Nephron progenitor cell (in vitro differentiated cells): ENCODE data around the gene TDO2.

Experiments used
- DNase-seq: peaks from one replicate; pipeline ENCODE4 v3.0.0; 2021
- H3K27ac Mint-ChIP-seq: 2 replicates; pipeline ENCODE4 v1.8.0; 2021; ENCODE audit warnings: mild to moderate bottlenecking, moderate library complexity, mixed read lengths
- H3K27me3 Mint-ChIP-seq: 2 replicates; pipeline ENCODE4 v1.8.0; 2021; ENCODE audit warnings: mild to moderate bottlenecking, low read depth, mixed read lengths; ENCODE audit not compliant: poor library complexity
- H3K36me3 Mint-ChIP-seq: 2 replicates; pipeline ENCODE4 v1.8.0; 2021; ENCODE audit warnings: low read depth, mixed read lengths
- H3K4me1 Mint-ChIP-seq: 2 replicates; pipeline ENCODE4 v1.8.0; 2021; ENCODE audit warnings: mixed read lengths
- H3K4me3 Mint-ChIP-seq: 2 replicates; pipeline ENCODE4 v1.8.0; 2021; ENCODE audit warnings: mild to moderate bottlenecking, moderate library complexity, mixed read lengths
- H3K9me3 Mint-ChIP-seq: 2 replicates; pipeline ENCODE4 v1.8.0; 2021; ENCODE audit warnings: mild to moderate bottlenecking, moderate library complexity, mixed read lengths
- TF ChIP-seq, protein P1 (sequence below): fragments of 200-600 bp; sonication (generic); IDR thresholded peaks from 2 replicates; pipeline ENCODE4 v1.5.0; 2021; ENCODE audit warnings: antibody characterized with exemption

Gene TDO2

DNA sequence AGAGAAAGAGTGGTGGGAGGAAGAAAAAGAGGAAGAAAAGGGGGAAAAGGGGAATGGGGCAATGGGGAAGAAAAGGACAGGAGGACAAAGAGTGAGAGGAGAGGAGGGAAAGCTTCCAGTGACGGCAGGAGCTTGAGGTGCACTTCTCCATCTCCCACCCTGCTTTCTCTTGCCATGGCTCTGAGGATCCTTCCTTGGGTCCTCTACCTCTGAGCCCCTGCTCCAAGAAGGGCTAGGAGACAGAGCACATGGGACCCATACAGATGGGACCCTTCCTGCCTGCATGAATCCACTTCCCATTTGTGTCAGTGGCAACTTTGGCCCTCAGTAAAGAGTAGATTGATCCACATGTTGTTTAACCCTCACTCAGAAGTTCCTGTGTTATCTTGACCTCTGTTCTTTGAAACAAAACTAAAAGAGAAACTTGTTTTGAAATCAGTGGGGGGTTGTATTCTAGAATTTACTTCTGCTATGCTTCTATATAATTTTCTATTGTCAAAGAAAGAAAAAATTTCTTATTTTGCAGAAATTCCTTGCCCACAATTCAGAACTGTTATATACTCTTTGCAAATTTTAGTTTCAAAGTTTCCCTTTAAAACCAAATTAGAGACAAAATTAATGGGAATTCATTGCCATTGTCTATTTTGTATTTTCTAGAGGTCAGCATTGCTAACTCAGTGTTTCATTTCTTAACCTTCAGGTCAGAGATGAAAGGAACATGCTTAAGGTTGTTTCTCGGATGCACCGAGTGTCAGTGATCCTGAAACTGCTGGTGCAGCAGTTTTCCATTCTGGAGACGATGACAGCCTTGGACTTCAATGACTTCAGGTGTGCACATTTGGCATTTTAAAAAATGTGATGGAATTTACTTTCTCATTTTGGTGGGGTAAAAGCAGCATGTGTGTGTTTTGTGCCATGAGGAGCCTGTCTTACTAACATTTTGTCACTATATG is 5.0 kb downstream of the TDO2 start:
- H3K27me3 Mint-ChIP-seq = peaks cover 2% of the 10 kb centered on the region
- H3K4me3 Mint-ChIP-seq = no peak overlapping the region
- TF ChIP-seq, protein P1, sequence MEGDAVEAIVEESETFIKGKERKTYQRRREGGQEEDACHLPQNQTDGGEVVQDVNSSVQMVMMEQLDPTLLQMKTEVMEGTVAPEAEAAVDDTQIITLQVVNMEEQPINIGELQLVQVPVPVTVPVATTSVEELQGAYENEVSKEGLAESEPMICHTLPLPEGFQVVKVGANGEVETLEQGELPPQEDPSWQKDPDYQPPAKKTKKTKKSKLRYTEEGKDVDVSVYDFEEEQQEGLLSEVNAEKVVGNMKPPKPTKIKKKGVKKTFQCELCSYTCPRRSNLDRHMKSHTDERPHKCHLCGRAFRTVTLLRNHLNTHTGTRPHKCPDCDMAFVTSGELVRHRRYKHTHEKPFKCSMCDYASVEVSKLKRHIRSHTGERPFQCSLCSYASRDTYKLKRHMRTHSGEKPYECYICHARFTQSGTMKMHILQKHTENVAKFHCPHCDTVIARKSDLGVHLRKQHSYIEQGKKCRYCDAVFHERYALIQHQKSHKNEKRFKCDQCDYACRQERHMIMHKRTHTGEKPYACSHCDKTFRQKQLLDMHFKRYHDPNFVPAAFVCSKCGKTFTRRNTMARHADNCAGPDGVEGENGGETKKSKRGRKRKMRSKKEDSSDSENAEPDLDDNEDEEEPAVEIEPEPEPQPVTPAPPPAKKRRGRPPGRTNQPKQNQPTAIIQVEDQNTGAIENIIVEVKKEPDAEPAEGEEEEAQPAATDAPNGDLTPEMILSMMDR = no peak
- H3K36me3 Mint-ChIP-seq = no peaks in the 10 kb centered on the region
- DNase-seq = no peak
- H3K9me3 Mint-ChIP-seq = no peaks in the 10 kb centered on the region
- no peaks in the 10 kb centered on the region for H3K4me1 Mint-ChIP-seq
- H3K27ac Mint-ChIP-seq = no peak overlapping the region

DNA sequence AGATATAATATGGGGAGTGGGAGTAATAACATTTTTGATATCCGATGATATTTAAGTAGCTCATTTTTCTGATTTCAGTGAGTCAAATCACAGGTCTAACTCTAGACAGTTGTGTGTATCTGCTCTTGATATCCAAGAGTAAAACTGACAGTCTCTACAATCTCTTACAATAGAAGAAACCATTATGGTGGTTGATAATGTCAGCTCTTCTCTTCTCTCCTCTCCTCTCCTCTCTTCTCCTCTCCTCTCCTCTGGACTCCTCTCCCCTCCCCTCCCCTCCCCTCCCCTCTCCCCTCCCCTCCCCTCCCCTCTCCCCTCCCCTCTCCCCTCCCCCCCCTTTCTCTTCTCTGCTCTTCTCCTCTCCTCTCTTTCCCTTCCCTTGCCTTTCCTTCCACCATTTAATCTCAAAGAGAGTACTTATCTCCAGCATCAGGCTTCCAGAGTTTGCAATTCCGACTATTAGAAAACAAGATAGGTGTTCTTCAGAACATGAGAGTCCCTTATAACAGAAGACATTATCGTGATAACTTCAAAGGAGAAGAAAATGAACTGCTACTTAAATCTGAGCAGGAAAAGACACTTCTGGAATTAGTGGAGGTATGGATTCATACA is 6.2 kb downstream of the TDO2 start:
- Mint-ChIP-seq H3K36me3 (no peaks in the 10 kb centered on the region), H3K27me3 (peaks cover 2% of the 10 kb centered on the region), H3K9me3 (no peaks in the 10 kb centered on the region), H3K4me1 (peaks cover 4% of the 10 kb centered on the region), H3K27ac (no peak overlapping the region), H3K4me3 (no peak overlapping the region)
- TF ChIP-seq, protein P1 = no peak
- DNase-seq = no peak

DNA sequence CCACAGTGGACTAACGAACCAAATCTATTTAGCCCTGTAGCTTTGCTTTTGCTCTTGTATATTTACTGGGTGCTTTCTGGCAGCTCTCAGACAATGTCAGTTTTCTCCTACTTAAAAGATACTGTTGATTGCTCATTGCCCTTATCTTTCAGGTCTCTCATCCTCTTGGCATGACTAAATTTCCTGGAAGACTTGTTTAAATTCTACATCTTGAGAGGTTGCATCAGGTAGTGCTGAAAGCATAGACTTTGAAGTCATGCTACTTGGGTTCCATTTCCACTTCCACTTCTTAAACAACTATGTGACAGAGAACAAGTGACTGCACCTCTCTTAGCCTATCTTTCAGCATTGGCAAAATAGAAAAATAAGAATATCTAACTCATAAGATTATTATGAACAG is 8.4 kb downstream of the TDO2 start:
- H3K9me3 Mint-ChIP-seq = no peaks in the 10 kb centered on the region
- H3K36me3 Mint-ChIP-seq = no peaks in the 10 kb centered on the region
- TF ChIP-seq, protein P1 = no peak
- peaks cover 8% of the 10 kb centered on the region for H3K4me1 Mint-ChIP-seq
- H3K27ac Mint-ChIP-seq = no peak overlapping the region
- H3K4me3 Mint-ChIP-seq = no peak overlapping the region
- no peak for DNase-seq
- peaks cover 2% of the 10 kb centered on the region for H3K27me3 Mint-ChIP-seq

DNA sequence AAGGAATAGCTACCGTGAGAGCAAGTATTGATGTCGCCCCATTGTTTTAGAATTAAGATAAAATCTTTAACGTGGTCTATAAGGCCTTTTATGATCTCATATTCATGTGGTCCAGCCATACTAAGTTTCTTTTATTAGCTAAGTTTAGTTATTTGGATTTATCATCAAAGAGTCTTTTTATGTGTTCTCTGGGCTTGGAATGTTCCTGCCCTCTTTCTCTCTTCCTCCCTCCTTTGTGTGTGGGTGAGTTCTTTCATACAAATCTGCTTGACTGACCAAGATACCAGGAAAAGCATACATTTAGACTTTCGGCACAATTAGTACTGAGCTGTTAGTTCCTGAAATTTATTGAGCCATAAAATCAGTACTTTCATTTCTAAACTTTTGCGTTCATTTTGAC is 11.3 kb downstream of the TDO2 start:
- no peaks in the 10 kb centered on the region for H3K27me3 Mint-ChIP-seq
- H3K27ac Mint-ChIP-seq = no peak overlapping the region
- H3K9me3 Mint-ChIP-seq = no peaks in the 10 kb centered on the region
- no peak overlapping the region for H3K4me3 Mint-ChIP-seq
- TF ChIP-seq, protein P1 = no peak
- no peaks in the 10 kb centered on the region for H3K36me3 Mint-ChIP-seq
- H3K4me1 Mint-ChIP-seq = peaks cover 8% of the 10 kb centered on the region
- DNase-seq = no peak

DNA sequence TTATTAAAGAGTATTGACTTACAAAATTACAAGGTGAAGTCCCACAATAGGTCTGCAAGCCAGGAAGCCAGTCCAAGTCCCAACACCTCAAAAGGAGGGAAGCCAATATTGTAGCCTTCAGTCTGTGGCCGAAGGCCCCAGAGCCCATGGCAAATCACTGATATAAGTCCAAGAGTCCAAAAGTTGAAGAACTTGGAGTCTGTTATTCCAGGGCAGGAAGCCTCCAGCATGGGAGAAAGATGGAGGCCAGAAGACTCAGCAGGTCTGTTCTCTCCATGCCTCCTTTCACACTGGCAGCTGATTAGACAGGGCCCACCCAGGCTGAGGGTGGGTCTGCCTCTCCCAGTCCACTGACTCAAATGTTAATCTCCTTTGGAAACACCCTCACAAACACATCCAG is 18.1 kb downstream of the TDO2 start:
- TF ChIP-seq, protein P1 = no peak
- no peak for DNase-seq
- Mint-ChIP-seq H3K9me3 (peaks cover 2% of the 10 kb centered on the region), H3K27ac (no peak overlapping the region), H3K4me1 (peaks cover 6% of the 10 kb centered on the region), H3K27me3 (peaks cover 4% of the 10 kb centered on the region), H3K36me3 (peaks cover 5% of the 10 kb centered on the region), H3K4me3 (no peak overlapping the region)
